ENCODE data around the gene TGIF1.
"Not testable (repeated sequence)": the region's sequence is repeated elsewhere in the genome, so short reads cannot be mapped to it uniquely, and the experiment has no call there.

Gene TGIF1

DNA sequence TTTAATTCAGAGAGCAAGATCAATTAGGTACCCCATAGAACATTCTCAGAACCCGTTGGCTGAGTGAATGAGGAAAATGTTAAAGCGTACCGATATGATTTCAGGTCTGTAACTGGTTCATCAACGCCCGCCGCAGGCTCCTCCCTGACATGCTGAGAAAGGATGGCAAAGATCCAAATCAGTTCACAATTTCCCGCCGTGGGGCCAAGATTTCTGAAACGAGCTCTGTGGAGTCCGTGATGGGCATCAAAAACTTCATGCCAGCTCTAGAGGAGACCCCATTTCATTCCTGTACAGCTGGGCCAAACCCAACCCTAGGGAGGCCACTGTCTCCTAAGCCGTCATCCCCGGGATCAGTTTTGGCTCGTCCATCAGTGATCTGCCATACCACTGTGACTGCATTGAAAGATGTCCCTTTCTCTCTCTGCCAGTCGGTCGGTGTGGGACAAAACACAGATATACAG, 7.3 kb downstream of the TGIF1 start:
- no peak for DNase-seq

DNA sequence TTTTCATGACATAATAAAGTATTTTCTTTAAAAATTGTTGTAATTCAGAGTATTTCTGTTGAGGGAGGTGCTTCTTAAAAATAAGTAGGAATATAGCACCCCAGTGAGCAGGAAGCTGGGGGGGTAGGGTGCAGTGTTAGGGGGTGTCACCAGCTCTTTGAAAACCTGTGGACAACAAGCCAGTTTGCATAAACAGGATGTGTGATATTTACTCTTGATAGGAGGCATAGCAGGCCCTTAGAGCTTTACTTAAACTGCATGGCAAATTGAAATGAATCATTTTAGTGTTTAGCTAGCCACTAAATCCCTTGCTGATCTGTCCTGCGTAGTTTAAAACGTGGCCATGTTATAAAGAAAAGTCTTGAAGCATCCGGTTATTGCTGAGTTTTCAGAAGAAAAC, 8.4 kb downstream of the TGIF1 start:
- DNase-seq: no peak

DNA sequence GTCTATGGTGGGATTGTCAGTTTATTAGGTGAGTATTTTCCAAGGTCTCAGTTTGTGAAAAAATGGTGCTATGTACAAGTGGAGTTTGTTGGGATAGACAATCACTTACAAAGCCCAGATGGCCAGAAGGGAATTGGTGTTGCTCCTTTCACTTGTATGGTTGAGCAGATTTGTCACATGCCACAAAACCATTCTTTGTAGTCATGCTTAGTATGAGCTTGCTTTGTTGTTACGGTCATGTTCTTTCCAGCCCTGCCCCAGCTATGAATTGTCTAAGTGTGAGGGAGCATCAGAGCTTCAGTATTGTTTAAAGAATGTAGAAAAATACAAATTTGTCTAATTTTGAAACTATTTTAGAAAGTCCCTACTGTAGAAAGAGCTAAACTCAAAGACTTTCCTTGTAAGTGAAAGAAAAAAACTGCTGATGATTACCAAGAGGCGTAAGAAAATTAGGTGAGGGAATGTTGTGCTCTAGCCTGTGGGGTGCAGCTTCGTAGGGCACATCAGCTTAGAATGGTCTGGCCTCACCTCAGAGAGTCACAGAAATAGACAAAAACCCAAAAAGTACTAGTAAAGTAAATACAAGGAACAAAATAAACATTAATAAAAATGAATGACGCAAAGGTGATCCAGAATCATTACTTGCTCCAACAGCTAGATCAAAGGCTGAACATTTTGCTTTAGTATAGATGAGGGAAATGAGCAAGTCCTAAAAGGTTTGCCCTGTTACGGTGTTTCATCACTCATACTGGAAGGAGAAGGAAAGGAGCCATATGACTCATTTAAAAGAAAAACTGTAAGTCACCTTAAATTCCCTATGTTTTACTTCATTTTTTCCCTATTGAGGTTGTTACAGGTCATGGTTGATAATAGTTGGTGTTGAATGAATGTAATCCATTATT, 9.2 kb downstream of the TGIF1 start:
- DNase-seq: peak; percentile 52

DNA sequence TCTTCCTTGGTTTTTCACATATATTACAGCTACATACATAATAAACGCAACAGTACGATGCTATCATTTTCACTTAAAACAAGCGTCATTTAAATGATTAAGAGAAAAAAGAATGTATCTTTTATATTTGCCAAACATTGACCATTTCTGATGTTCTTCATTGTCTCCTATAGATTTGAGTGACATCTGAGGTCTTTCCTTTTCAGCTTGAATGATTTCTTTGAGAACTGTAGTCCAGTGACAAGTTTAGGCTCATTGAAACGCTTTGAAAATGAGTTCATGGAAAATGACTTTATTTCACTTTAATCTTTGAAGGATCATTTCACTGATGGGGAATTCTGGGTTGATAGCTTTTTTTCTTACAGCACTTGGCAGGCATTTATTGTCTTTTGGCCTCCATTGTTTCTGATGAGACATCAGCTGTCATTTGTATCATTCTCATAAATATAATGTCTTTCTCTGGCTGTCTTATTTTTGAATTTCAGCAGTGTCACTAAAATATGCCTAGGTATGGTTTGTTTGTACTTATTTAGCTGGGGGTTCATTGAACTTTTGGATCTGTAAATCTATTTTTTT, 10.9 kb downstream of the TGIF1 start:
- no peak for DNase-seq

DNA sequence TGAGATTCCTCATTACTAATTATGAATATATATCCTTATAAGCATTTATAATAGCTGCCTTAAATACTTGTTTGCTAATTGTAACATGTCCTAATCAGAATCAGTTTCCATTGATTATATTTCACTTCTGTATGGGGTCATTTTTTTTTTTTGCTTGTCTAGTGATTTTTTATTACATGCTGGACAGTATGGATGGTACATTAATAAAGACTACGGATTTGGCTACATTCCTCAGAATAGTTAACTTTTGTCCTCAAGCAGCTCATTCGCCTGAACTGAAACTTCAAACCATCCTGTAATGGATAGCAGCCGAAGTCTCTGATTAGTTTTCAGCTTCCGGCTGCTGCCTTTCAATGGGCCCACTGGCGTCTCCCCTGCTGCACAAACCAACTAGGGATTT, 11.7 kb downstream of the TGIF1 start:
- no peak for DNase-seq

DNA sequence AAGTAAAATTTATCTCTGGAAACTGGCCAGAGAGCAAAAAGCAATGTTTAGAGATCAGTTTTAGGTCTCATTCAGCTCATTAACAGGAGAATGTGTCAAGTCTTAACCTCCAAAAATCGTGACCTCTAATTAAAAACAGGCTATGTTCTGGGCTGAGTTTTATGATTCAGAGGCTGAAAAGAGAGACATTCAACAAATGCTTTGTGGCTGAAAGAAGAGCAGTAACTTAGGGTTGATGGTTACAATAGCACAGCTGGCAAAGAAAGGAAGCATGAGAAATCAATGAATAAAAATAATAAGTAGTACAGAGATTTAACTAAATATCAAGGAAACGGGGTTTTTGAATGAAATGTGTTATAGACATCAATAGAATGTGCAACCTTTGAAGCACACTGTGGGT, 13.1 kb downstream of the TGIF1 start:
- peak; percentile 82 for DNase-seq

DNA sequence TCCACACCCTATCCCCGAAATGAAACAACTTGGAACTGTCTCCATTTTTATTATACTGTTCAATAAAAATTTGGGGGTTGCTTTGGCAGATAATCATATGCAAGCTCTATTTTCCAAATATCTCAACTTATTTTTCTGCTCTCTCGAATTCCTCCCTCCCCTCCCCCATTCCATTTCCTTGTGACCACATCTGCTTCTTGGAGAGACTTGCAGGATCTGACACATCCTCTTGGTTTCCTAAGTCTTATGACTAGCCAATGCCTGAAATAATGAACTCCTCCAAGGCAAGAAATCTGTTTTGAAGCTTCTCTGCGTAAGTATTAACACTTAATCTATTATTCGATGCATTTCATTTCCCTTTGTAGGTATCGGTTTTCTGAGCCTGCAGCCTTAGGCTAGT, 16.1 kb downstream of the TGIF1 start:
- peak; percentile 86 for DNase-seq

DNA sequence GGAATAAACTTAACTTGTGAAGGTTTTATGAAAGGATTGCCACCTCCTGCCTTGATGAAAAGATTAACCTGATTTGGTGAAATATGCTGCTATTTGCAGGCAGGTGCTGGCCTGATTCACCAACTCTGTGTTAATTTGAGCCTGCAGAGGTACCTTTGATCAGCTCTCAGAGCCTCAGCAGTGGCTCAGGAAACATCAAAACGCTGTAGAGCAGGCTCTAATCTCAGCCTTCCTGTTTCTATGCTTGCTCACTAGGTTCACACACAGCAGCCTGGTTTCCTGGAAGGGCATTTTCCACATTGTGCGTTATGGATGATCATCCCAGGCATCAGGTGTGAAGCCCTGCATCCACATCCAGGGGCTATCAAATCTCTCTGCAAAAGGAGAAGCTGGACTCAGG, 16.9 kb downstream of the TGIF1 start:
- no peak for DNase-seq

DNA sequence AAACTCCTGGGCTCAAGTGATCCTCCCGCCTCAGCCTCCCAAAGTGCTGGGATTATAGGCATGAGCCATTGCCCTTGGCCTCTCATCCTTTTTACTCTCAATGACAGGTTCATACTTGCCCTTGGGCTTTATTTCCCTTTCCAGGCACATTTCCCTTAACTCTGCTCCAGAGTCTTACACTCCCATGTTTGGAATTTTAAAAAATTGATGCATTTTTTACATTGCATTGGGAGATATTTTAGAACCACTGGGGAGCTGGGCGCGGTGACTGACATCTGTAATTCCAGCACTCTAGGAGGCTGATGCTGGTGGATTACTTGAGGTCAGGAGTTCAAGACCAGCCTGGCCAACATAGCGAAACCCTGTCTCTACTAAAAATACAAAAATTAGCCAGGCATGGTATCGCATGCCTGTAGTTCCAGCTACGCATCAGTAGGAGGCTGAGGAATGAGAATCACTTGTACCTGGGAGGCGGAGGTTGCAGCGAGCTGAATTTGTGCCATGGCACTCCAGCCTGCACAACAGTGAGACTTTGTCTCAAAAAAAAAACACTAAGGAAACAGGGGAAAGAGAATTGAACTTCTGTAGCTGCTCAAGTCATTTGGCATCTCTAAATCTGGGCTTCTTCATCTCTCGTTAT, 18.2 kb downstream of the TGIF1 start:
- DNase-seq: no peak

DNA sequence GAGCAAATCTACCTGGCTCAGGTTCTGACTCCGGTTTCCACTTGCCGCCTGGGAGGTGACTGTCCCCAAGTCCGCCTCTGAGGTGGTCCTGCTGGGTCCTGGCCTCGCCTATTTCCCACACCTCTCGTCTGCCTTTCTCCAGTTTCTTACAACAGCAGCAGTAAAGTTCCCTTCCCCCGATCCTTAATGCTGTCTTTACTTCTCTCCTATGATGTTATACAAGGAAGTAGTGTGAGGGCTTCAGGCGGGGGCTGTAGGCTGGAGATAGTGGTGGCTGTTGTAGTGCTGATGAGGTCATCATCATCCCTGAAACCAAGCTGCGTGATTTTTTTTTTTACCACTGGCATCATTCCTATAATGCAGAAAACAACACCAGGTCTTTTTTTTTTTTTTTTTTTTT, 18.9 kb downstream of the TGIF1 start:
- no peak for DNase-seq

DNA sequence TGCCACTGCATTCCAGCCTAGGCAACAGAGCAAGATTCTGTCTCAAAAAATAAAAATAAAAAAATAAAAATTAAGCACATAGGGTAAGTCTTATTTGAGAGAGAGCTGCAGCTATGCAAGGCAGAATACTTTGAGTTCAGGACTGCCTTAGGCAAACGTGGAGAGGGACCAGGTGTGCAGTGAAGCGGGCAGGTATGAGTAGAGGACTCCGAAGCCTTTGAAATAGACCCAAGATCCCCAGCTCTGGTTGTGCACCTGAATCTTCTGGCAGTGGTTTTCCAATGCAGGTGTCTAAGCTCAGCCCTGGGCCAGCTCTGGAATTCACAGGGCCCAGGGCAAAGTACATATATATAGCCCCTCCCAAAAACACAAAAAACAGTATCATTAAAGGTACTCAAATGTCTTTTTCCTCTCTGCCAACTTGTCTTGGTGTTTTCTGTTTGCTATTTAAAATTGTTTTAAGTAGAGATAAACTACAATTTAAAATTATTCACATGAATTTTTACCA, 21.2 kb downstream of the TGIF1 start:
- DNase-seq: no peak

DNA sequence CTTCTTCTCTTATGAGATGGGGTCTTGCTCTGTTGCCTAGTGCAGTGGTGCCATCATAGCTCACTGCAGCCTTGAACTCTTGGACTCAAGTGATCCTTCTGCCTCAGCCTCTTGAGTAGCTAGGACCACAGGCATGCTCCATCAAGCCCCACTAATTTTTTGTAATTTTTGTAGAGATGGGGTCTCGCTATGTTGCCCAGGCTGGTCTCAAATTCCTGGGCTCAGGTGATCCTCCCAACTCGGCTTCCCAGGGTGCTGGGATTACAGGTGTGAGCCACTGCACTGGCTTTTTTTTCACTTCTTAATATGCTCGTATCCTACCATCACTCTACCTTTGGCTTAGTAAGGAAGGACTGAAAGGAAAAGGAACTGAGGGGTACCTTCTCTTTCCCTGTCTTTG, 22.1 kb downstream of the TGIF1 start:
- DNase-seq: not testable (repeated sequence)

DNA sequence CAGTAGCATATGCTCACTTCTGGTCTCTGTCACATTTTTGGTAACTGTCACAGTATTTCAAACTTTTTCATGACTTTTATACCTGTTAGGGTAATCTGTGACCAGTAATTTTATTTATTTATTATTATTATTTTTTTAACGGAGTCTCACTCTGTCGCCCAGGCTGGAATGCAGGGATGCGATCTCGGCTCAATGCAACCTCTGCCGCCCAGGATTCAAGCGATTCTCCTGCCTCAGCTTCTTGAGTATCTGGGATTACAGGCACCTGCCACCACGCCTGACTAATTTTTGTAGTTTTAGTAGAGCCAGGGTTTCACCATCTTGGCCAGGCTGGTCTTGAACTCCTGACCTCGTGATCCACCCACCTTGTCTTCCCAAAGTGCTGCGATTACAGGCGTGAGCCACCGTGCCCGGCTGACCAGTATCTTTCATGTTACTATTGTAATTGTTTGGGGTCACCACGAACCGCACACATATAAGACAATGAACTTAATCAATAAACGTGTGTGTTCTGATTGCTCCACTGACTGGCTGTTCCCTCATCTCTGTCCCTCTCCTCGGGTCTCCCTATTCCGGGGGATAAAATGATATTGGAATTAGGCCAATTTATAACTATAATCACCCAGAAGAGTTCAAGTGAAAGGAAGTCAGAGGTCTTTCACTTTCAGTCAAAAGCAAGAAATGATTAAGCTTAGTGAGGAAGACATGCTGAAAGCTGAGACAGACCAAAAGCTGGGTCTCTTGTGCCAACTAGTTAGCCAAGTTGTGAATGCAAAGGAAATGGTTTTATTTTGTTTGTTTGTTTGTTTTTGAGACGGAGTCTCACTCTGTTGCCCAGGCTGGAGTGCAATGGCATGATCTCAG, 22.9 kb downstream of the TGIF1 start:
- DNase-seq: no peak

DNA sequence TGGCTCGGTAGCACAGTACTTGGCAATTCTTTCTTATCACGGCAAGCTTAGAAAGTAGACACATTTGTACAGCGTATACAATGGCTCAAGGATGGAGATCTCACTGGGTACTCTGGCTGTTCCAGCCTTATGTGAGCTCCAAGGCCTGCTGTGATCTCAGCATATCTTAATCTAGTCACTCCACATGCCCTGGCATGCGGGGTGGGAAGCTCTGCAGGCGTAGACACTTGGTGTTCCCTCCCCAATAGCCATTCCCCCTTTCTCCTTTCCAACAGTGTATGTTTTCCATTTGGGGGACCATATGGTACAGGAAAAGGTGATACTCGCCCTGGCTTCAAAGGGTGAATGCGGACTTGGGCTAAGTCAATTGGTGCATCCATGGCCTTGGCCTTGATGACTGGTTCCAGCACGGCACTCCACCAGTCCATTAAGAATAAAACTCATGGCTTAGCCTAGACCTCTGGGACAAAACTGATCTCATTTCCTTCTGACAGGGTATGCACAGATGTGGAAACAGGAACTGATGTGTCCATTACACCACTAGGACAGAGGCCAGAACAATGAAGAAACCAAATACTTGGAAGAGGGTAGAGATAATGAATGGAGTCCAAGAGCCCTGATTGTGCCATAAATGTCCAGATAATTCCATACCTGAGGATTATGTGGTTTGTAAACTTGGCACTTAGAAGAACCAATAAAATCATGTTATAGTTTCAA, 28.4 kb downstream of the TGIF1 start:
- DNase-seq: no peak

DNA sequence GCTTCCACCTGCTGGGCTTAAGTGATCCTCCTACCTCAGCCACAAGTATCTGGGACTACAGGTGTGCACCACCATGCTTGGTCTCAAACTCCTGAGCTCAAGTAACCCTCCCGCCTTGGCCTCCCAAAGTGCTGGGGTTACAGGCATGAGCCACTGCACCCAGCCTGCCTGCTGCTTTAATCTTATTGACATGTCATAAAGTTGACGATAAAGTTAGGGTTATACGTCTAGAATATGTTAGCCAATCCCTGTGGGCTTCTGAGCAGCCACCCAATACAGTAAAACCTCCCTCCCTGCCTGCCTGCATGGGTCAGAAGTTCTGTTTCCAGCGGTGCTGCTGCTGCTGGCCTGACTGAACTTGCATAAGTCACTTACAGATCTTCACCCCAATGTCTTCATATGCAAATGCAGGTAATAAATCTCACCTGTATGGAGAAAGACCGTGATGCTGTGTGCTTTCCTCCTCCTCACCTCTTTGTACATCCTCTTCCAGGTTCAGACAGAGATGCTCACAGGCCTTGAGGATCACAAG, 30.1 kb downstream of the TGIF1 start:
- DNase-seq: no peak

DNA sequence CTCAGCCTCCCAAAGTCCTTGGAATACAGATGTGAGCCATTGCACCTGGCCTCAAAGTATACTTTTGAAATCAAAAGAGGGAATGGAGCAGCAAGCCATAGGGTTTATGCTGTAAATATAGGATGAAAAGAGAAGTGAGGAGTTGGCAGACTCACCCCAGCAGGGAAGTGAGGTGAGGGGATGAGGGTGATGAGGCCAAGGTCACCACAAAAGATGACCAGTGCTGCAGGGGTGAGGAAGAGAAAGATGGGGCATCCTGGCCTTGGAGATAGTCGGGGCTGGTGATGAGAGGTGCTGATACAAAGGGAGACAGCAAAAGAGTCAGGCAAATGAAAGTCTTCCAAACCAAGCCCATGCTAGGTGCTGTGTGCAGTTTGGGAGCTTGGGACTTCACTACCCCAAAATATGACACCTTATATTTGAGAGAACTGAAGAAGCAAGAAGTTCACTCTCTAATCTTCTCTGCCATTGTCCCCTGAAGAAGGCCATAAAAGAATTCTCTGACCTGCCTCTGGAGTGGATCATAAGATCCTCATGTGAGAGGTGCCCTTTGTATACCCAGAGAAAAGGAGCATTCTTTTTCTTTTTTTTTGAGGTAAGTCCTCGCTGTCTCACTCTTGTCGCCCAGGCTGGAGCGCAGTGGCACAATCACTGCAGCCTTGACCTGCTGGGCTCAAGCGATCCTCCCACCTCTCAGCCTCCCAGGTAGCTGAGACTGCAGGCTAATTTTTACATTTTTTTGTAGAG, 31.0 kb downstream of the TGIF1 start:
- DNase-seq: no peak

DNA sequence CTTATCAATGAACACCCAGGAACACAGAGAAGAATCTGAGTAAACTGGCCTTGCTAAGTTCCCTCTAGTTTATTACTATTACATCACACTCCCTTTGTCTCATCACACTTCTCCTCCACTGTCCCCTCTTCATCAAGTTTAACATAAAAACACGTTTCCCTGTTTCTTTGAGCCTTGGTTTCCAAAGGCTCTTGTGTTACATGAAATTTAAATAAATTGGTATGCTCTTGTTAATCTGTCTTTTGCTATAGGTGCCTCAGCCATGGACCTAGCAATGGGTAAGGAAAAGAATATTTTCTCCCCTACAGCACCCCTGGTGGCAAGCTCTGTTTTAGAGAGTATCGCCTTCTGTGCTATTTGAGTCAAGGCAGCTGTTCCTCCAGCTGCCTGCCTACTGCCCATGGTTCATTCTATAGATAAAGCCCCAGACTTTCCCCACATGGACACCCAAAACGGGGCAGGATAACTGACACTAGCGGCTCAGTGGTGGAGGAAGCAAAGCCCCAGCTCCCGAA, 31.8 kb downstream of the TGIF1 start:
- DNase-seq: no peak

DNA sequence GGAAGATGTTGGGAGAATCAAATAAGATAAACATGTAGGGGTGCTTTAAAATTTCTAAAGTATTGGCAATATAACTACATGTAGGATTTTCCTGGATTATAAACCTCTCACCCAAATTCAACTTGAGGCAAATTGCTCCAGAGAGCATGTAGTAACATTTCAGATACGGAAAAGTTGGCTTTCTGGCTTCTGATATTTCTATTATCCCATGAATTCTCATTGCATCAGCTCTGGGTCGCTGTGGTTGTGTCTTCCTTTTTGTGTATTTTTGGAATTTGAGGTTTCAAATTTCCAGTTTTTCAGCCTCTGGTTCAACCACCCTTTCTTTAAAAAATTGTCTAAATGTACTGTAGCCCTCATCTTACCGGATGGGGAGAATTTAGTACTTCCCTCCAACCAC, 32.3 kb downstream of the TGIF1 start:
- DNase-seq: no peak

DNA sequence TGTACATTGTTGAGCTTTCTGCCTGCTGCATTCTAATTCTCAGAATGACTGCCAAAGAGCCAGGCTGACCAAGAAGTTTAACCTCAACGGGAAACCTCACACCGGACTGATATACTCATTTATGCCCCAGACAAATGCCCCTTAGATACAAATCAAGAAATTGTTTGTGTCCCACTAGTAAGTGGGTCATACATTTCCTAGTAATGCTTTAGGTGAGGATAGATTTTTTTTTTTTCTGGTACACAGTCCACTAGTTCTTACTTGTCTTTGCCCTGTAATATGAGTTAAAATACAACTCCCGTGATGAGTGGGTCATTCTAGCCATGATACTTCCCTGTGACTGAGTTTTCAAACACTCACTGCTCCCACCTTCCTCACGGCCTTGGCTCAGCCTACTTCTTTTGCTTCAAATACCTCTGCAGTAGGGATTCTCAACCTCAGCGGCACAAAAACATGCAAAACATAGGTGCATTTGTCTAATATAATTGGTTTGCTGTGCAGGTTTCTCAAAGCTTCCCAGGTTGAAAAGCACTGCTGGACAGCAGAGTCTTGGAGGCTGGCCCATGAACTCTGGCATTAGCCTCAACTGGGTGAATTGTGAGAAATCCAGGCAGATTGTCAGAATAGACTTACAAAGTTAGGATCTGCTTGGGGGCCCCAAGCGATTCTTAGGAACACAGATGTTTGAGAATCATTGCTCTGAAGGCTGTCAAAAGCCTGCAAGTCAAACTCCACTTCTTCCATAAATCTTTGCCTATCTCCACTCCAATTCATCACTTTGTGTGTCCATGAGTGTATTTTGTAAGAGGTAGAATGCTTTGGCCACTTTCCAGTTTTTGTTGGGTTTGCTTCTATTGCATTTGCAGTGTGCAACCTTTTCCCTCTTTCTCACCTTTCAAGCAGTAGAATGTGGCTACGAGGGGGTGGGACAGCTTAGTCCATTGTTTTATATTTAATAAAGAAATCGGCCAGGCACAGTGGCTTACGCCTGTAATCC, 35.5 kb downstream of the TGIF1 start:
- no peak for DNase-seq

DNA sequence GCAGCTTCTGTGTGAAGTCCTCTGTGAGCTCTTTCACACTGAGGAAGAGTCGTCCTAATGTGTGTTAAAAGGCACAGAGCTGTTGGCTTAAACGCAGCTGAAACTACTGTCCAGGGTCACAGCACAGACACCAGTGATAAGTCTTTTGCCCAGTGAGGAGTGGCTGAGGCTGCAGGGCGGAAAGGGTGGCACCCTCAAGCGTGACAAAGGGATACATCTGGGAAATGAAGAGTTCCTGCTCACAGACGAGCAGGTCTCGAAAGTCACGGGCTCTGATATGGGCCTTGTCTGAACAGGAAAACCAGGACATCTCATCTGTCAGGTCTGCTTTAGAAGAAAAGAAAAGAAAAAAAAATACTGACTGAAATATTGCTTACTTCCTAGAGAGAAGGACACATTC, 36.5 kb downstream of the TGIF1 start:
- DNase-seq: no peak

All from fibroblast of skin of right quadriceps (primary cell).